ENCODE data around the gene KIAA1671.

DNA sequence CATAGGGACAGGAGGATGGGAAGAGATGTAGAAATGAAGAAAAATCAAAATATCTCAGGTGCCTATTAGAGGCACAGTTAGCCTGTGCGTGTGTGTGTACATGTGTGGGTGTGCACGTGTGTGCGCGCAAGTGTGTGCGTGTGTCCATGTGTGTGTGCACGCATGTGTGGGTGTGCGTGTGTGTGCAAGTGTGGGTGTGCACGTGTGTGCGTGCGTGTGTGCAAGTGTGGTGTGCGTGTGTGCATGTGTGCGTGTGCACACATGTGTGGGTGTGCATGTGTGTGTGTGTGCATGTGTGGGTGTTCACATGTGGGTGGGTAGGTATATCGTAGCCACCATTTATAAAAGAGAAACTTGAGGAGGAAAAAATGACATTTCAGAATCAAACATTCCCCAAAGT is 276.3 kb downstream of the KIAA1671 start:
- no peak for TF ChIP-seq POLR2A (IDR thresholded peaks at IDR 0.05)
- TF ChIP-seq, protein P1, sequence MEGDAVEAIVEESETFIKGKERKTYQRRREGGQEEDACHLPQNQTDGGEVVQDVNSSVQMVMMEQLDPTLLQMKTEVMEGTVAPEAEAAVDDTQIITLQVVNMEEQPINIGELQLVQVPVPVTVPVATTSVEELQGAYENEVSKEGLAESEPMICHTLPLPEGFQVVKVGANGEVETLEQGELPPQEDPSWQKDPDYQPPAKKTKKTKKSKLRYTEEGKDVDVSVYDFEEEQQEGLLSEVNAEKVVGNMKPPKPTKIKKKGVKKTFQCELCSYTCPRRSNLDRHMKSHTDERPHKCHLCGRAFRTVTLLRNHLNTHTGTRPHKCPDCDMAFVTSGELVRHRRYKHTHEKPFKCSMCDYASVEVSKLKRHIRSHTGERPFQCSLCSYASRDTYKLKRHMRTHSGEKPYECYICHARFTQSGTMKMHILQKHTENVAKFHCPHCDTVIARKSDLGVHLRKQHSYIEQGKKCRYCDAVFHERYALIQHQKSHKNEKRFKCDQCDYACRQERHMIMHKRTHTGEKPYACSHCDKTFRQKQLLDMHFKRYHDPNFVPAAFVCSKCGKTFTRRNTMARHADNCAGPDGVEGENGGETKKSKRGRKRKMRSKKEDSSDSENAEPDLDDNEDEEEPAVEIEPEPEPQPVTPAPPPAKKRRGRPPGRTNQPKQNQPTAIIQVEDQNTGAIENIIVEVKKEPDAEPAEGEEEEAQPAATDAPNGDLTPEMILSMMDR (IDR thresholded peaks at IDR 0.05) = no peak
